Measurements from ENCODE around the gene MAD1L1. TPM values are rescaled to one million over a fixed set of nuclear protein-coding genes. Genes with fewer than 3 reads are reported as not detected.

Gene MAD1L1
- total and polyA plus RNA-seq, 5 donors from 2014 or later, result 225 to 380 (median 300) TPM

DNA sequence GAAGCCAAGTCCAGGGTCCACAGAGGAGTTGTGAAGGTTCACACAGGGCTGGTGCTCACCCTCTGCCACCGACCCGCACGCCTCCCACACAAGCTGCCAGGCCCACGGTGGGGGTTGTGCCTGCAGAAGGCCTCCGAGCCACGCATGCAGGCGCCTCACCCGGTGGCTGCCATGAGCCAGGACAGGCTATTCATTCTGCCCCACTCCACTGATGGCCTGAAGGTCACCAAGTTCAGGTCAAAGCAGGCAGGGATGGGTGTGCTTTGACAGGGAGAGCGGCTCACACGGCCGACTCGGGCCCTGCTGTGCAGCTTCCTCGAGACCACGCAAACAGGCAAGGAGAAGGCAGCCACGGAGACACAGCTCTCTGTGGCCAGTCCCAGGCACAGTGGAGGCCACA lies 143.9 kb downstream of the MAD1L1 start:
- Mint-ChIP-seq H3K9me3 (no peaks in the 10 kb centered on the region), H3K27me3 (no peaks in the 10 kb centered on the region), H3K27ac (no peak overlapping the region), H3K4me3 (no peak overlapping the region), H3K4me1 (peaks cover 0 to 22% (median 8%) of the 10 kb centered on the region in 4 donors), H3K36me3 (peaks cover 21% of the 10 kb centered on the region)
- Histone ChIP-seq H3K27ac (ENCODE audit: insufficient read depth, low read length, poor library complexity, severe bottlenecking) (no peak overlapping the region), H3K36me3 (ENCODE audit: control insufficient read depth, insufficient read depth, low read length) (no peaks in the 10 kb centered on the region), H3K9me3 (ENCODE audit: control insufficient read depth in 2 of 2, low read length in 2 of 2) (no peaks in the 10 kb centered on the region), H3K4me1 (ENCODE audit: control insufficient read depth, insufficient read depth, low read length, poor library complexity, severe bottlenecking) (no peaks in the 10 kb centered on the region), H3K4me3 (ENCODE audit: low read depth, low read length) (no peak overlapping the region), H3K27me3 (ENCODE audit: control insufficient read depth, insufficient read depth, low read length) (no peaks in the 10 kb centered on the region)
- ATAC-seq (ENCODE audit: low read depth in 2 of 2), result no peak
- DNase-seq, result no peak

DNA sequence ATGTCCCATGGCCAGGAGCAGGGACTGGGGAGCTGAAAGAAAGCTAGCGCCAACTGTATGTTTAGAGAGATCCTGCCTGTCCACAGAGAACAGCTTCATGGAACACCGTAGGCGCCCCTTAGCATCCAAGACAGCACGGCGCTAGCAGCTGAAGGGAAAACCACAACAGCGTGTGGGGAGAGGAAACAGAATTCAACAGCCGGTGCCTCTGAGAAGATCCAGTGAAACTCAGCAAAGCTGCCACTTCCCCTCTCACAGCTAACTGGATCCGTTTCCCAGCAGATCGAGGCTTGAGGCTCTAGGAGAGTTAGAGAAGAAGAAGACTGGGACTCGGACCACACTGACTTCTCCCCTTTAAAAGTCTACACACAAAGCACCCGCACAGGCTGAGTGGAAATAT lies 145.0 kb downstream of the MAD1L1 start:
- no peaks in the 10 kb centered on the region for H3K27me3 ChIP-seq (ENCODE audit: control insufficient read depth, insufficient read depth, low read length)
- H3K36me3 Mint-ChIP-seq, result peaks cover 19% of the 10 kb centered on the region
- ATAC-seq (ENCODE audit: low read depth in 2 of 2) (no peak), DNase-seq (no peak)
- no peak overlapping the region for H3K4me3 ChIP-seq (ENCODE audit: low read depth, low read length)
- no peaks in the 10 kb centered on the region for H3K9me3 ChIP-seq (ENCODE audit: control insufficient read depth in 2 of 2, low read length in 2 of 2)
- no peak overlapping the region for H3K4me3 Mint-ChIP-seq
- H3K27ac Mint-ChIP-seq, result no peak overlapping the region
- no peaks in the 10 kb centered on the region for H3K36me3 ChIP-seq (ENCODE audit: control insufficient read depth, insufficient read depth, low read length)
- H3K4me1 Mint-ChIP-seq, result peaks cover 0 to 23% (median 7%) of the 10 kb centered on the region in 4 donors
- H3K4me1 ChIP-seq (ENCODE audit: control insufficient read depth, insufficient read depth, low read length, poor library complexity, severe bottlenecking), result no peaks in the 10 kb centered on the region
- no peaks in the 10 kb centered on the region for H3K27me3 Mint-ChIP-seq
- H3K9me3 Mint-ChIP-seq, result no peaks in the 10 kb centered on the region
- no peak overlapping the region for H3K27ac ChIP-seq (ENCODE audit: insufficient read depth, low read length, poor library complexity, severe bottlenecking)

DNA sequence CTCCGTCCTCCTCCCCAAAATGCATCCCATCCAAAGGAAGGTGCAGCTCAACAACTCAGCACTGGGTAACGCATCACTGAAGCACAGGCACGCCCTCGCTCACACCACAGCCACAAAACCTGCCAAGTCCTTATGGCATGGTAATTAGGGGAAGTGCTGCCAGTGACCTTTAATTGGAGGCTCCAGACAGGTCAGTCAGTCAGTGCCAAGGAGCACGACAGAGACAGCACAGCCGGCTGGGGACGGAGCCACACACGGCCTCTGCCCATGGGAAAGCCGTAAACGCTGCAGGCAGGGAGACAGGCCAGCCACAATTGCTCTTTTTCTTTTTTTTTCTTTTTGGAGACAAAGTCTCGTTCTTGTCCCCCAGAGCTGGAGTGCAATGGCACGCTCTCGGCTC lies 146.5 kb downstream of the MAD1L1 start:
- ATAC-seq (ENCODE audit: low read depth in 2 of 2), result no peak
- H3K36me3 Mint-ChIP-seq, result peaks cover 9% of the 10 kb centered on the region
- H3K27ac Mint-ChIP-seq, result peak overlapping the region in 1 of 3 donors; percentile 53
- Histone ChIP-seq H3K4me3 (ENCODE audit: low read depth, low read length) (no peak overlapping the region), H3K27ac (ENCODE audit: insufficient read depth, low read length, poor library complexity, severe bottlenecking) (no peak overlapping the region), H3K36me3 (ENCODE audit: control insufficient read depth, insufficient read depth, low read length) (no peaks in the 10 kb centered on the region), H3K27me3 (ENCODE audit: control insufficient read depth, insufficient read depth, low read length) (no peaks in the 10 kb centered on the region), H3K9me3 (ENCODE audit: control insufficient read depth in 2 of 2, low read length in 2 of 2) (no peaks in the 10 kb centered on the region), H3K4me1 (ENCODE audit: control insufficient read depth, insufficient read depth, low read length, poor library complexity, severe bottlenecking) (no peaks in the 10 kb centered on the region)
- DNase-seq, result no peak
- peaks cover 0 to 24% (median 6%) of the 10 kb centered on the region in 4 donors for H3K4me1 Mint-ChIP-seq
- no peaks in the 10 kb centered on the region for H3K9me3 Mint-ChIP-seq
- H3K27me3 Mint-ChIP-seq, result no peaks in the 10 kb centered on the region
- H3K4me3 Mint-ChIP-seq, result no peak overlapping the region

DNA sequence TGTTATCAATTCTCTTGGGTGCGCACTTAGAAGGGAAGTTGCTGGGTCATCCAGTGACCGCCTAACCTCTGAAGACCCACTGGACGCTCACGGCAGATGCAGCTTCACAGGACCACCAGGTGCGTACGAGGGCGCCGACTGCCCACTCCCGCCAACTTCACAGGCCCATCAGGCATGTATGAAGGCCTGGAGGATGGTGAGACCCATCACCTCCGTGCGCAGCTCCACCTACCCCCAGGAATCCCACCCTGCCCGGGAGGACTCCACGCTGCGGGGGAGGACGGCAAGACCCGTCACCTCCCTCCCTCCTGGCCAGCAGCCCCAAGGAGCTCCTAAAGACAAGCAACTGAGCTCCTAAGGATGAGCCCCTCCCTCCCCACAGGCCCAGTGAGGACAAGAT lies 146.9 kb downstream of the MAD1L1 start:
- H3K27me3 ChIP-seq (ENCODE audit: control insufficient read depth, insufficient read depth, low read length), result no peaks in the 10 kb centered on the region
- no peak overlapping the region for H3K27ac ChIP-seq (ENCODE audit: insufficient read depth, low read length, poor library complexity, severe bottlenecking)
- DNase-seq (no peak), ATAC-seq (ENCODE audit: low read depth in 2 of 2) (no peak)
- Mint-ChIP-seq H3K4me3 (no peak overlapping the region), H3K36me3 (peaks cover 9% of the 10 kb centered on the region), H3K4me1 (peaks cover 0 to 24% (median 6%) of the 10 kb centered on the region in 4 donors), H3K27ac (no peak overlapping the region), H3K9me3 (no peaks in the 10 kb centered on the region), H3K27me3 (no peaks in the 10 kb centered on the region)
- H3K36me3 ChIP-seq (ENCODE audit: control insufficient read depth, insufficient read depth, low read length), result no peaks in the 10 kb centered on the region
- no peaks in the 10 kb centered on the region for H3K9me3 ChIP-seq (ENCODE audit: control insufficient read depth in 2 of 2, low read length in 2 of 2)
- H3K4me1 ChIP-seq (ENCODE audit: control insufficient read depth, insufficient read depth, low read length, poor library complexity, severe bottlenecking), result no peaks in the 10 kb centered on the region
- no peak overlapping the region for H3K4me3 ChIP-seq (ENCODE audit: low read depth, low read length)

DNA sequence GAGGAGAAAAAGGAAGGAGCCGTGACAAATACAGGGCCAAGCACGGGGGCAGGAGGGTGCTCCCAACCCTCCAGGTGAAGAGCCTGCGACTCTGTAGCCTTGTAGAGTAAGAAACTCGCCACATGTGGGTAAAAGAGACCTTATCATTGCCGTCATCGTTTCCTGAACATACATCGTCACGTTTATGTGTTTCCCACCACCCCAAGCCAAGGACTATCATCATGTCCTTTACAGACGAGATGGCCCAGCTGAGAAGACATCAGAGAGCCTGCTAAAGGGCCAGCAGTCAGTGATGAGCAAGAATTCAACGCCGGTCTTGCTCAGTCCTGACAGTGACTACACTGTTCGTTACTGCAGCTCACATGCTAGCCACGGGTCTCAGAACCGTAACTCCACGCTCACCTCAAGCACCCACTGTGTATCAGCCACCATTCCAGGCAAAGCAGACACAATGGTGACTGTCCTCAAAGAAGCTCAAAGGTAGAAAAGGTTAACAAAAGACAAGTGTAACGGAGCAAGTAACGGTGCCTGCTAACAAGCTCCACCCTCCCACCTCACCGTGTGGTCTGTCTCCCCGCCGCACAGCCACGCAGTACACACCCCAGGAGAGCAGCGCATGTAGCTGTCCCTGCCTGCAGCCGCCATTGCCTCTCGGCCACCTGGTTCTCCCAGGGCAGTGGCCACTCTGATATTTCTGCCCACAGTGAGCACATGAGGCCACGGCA lies 147.8 kb downstream of the MAD1L1 start:
- no peaks in the 10 kb centered on the region for H3K36me3 ChIP-seq (ENCODE audit: control insufficient read depth, insufficient read depth, low read length)
- H3K27ac ChIP-seq (ENCODE audit: insufficient read depth, low read length, poor library complexity, severe bottlenecking), result no peak overlapping the region
- Mint-ChIP-seq H3K27ac (peak overlapping the region in 2 of 3 donors; percentile 81 to 86), H3K36me3 (peaks cover 9% of the 10 kb centered on the region), H3K27me3 (no peaks in the 10 kb centered on the region), H3K4me3 (peak overlapping the region in 3 of 4 donors; percentile 36 to 69 (median 63)), H3K9me3 (no peaks in the 10 kb centered on the region), H3K4me1 (peaks cover 0 to 24% (median 6%) of the 10 kb centered on the region in 4 donors)
- no peaks in the 10 kb centered on the region for H3K9me3 ChIP-seq (ENCODE audit: control insufficient read depth in 2 of 2, low read length in 2 of 2)
- ATAC-seq (ENCODE audit: low read depth in 2 of 2) (no peak), DNase-seq (peak in 1 of 3 donors; percentile 6)
- H3K4me1 ChIP-seq (ENCODE audit: control insufficient read depth, insufficient read depth, low read length, poor library complexity, severe bottlenecking), result no peaks in the 10 kb centered on the region
- no peak overlapping the region for H3K4me3 ChIP-seq (ENCODE audit: low read depth, low read length)
- no peaks in the 10 kb centered on the region for H3K27me3 ChIP-seq (ENCODE audit: control insufficient read depth, insufficient read depth, low read length)

DNA sequence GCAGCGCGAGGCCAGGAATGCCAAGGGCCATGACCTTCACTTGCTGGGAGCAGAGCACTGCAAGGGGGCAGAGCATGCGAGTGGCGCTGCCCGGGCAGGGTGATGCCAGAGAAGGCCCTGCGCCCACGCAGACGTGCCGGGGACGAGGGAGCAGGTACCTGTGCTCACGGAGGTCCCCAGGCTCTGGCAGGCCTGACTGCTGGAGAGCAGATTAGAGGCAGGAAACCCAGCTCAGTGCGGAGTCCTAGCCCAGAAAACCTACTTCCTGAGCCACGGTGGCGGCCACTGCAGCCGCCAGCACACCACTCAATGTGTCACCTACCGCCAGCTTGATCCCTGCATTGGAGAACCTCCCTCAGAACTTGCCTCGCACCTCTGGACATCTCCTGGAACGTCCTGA lies 148.4 kb downstream of the MAD1L1 start:
- H3K27me3 Mint-ChIP-seq, result no peaks in the 10 kb centered on the region
- Histone ChIP-seq H3K4me3 (ENCODE audit: low read depth, low read length) (no peak overlapping the region), H3K4me1 (ENCODE audit: control insufficient read depth, insufficient read depth, low read length, poor library complexity, severe bottlenecking) (no peaks in the 10 kb centered on the region), H3K36me3 (ENCODE audit: control insufficient read depth, insufficient read depth, low read length) (no peaks in the 10 kb centered on the region), H3K27ac (ENCODE audit: insufficient read depth, low read length, poor library complexity, severe bottlenecking) (no peak overlapping the region), H3K27me3 (ENCODE audit: control insufficient read depth, insufficient read depth, low read length) (no peaks in the 10 kb centered on the region), H3K9me3 (ENCODE audit: control insufficient read depth in 2 of 2, low read length in 2 of 2) (no peaks in the 10 kb centered on the region)
- H3K9me3 Mint-ChIP-seq, result no peaks in the 10 kb centered on the region
- H3K4me1 Mint-ChIP-seq, result peaks cover 0 to 29% (median 7%) of the 10 kb centered on the region in 4 donors
- peak overlapping the region in 2 of 4 donors; percentile 63 to 69 for H3K4me3 Mint-ChIP-seq
- H3K36me3 Mint-ChIP-seq, result peaks cover 12% of the 10 kb centered on the region
- DNase-seq (peak in 2 of 3 donors; percentile 11 to 37), ATAC-seq (ENCODE audit: low read depth in 2 of 2) (peak in 1 of 2 donors; percentile 41)
- H3K27ac Mint-ChIP-seq, result peak overlapping the region in 2 of 3 donors; percentile 81 to 86

DNA sequence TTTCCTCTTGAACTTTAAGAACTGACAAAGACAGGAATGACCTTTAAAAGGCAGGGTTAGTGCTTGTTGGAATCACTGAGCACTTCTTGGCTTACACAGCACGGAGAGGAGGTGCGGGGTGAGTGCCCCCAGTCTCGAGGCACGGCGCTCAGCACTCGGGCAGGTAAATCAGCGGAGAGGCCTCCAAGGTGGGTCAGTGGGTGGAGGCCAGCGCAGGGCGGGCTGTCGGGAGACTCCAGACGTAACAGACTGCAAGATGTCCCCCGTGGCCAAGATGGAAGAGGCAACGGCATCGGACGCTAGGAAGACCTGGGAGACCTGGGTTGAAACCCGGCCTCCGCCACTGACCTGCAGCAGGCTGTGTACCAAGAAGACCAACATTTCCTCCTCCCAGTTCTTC lies 149.4 kb downstream of the MAD1L1 start:
- peak overlapping the region in 2 of 4 donors; percentile 12 to 21 for H3K4me3 Mint-ChIP-seq
- peaks cover 0 to 34% (median 6%) of the 10 kb centered on the region in 4 donors for H3K4me1 Mint-ChIP-seq
- peak overlapping the region in 2 of 3 donors; percentile 66 to 86 for H3K27ac Mint-ChIP-seq

More for the DNA sequence above, 149.4 kb downstream of the MAD1L1 start:
- Histone ChIP-seq H3K36me3 (ENCODE audit: control insufficient read depth, insufficient read depth, low read length) (no peaks in the 10 kb centered on the region), H3K4me3 (ENCODE audit: low read depth, low read length) (no peak overlapping the region), H3K27me3 (ENCODE audit: control insufficient read depth, insufficient read depth, low read length) (no peaks in the 10 kb centered on the region), H3K27ac (ENCODE audit: insufficient read depth, low read length, poor library complexity, severe bottlenecking) (no peak overlapping the region), H3K9me3 (ENCODE audit: control insufficient read depth in 2 of 2, low read length in 2 of 2) (no peaks in the 10 kb centered on the region), H3K4me1 (ENCODE audit: control insufficient read depth, insufficient read depth, low read length, poor library complexity, severe bottlenecking) (no peaks in the 10 kb centered on the region)
- DNase-seq (no peak), ATAC-seq (ENCODE audit: low read depth in 2 of 2) (no peak)
- Mint-ChIP-seq H3K27me3 (no peaks in the 10 kb centered on the region), H3K36me3 (peaks cover 13% of the 10 kb centered on the region), H3K9me3 (no peaks in the 10 kb centered on the region)
